Activated naive CD4-positive, alpha-beta T cell treated with Interleukin-2 at 50 U/mL for 16 hours (primary cell): ENCODE data around the gene RCBTB2.

Source experiments
- DNase-seq: peaks from one replicate; pipeline ENCODE4 v3.0.0-alpha.2; 2020

The RCBTB2 gene

GRCh38 chr13:48443442-48444208 lies 89.3 kb downstream of the RCBTB2 start:
- no peak for DNase-seq
